ENCODE measurements around the gene RYR2. TPM values are rescaled to one million over a fixed set of nuclear protein-coding genes. Genes with fewer than 3 reads are reported as not detected.

RYR2 gene
- total RNA-seq, 1 experiment from 2014 or later, result 0.03 TPM

DNA sequence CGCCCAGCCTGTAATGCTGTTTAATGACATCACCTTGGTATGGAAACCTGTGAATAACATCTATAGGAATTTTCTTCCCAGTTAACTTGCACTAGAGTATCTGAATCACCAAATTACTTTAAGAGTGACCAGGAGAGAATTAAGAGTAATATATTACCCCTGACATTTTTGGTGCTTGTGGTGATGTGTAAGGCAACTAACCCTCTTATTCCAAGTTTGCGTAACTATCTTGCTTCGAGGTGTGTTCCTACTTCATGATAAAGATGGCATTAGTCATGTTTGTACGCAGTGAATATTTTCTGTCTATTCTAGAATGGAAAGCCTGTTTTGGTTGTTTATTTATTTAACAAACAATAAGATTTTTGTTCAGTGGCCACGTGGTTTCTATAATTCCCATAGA is 717.4 kb downstream of the RYR2 start:
- TF ChIP-seq POLR2AphosphoS5 (IDR thresholded peaks at IDR 0.05; ENCODE audit: low read depth, low read length) (no peak), TCF7L2 (IDR thresholded peaks at IDR 0.05; ENCODE audit: low read depth, low read length) (no peak), SIN3A (IDR thresholded peaks at IDR 0.05; ENCODE audit: borderline replicate concordance, insufficient read depth, low read depth, low read length) (no peak)
- TF ChIP-seq, protein P1, sequence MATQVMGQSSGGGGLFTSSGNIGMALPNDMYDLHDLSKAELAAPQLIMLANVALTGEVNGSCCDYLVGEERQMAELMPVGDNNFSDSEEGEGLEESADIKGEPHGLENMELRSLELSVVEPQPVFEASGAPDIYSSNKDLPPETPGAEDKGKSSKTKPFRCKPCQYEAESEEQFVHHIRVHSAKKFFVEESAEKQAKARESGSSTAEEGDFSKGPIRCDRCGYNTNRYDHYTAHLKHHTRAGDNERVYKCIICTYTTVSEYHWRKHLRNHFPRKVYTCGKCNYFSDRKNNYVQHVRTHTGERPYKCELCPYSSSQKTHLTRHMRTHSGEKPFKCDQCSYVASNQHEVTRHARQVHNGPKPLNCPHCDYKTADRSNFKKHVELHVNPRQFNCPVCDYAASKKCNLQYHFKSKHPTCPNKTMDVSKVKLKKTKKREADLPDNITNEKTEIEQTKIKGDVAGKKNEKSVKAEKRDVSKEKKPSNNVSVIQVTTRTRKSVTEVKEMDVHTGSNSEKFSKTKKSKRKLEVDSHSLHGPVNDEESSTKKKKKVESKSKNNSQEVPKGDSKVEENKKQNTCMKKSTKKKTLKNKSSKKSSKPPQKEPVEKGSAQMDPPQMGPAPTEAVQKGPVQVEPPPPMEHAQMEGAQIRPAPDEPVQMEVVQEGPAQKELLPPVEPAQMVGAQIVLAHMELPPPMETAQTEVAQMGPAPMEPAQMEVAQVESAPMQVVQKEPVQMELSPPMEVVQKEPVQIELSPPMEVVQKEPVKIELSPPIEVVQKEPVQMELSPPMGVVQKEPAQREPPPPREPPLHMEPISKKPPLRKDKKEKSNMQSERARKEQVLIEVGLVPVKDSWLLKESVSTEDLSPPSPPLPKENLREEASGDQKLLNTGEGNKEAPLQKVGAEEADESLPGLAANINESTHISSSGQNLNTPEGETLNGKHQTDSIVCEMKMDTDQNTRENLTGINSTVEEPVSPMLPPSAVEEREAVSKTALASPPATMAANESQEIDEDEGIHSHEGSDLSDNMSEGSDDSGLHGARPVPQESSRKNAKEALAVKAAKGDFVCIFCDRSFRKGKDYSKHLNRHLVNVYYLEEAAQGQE (IDR thresholded peaks at IDR 0.05; ENCODE audit: insufficient read depth in 1 of 2, low read depth in 2 of 2, low read length in 1 of 2), result no peak
- TF ChIP-seq, protein P2, sequence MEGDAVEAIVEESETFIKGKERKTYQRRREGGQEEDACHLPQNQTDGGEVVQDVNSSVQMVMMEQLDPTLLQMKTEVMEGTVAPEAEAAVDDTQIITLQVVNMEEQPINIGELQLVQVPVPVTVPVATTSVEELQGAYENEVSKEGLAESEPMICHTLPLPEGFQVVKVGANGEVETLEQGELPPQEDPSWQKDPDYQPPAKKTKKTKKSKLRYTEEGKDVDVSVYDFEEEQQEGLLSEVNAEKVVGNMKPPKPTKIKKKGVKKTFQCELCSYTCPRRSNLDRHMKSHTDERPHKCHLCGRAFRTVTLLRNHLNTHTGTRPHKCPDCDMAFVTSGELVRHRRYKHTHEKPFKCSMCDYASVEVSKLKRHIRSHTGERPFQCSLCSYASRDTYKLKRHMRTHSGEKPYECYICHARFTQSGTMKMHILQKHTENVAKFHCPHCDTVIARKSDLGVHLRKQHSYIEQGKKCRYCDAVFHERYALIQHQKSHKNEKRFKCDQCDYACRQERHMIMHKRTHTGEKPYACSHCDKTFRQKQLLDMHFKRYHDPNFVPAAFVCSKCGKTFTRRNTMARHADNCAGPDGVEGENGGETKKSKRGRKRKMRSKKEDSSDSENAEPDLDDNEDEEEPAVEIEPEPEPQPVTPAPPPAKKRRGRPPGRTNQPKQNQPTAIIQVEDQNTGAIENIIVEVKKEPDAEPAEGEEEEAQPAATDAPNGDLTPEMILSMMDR (IDR thresholded peaks at IDR 0.05), result no peak
- no peaks in the 10 kb centered on the region for H3K9me3 ChIP-seq (ENCODE audit: control insufficient read depth, insufficient read depth, low read depth, low read length)
- ChIA-PET CTCF (interaction anchor here (0.9 kb wide), 1 partner anchor 10 kb away, joined by 4 read pairs; no protein-coding TSS in a partner anchor), POLR2A (no interaction called here)
- intact Hi-C loops (cut with micrococcal nuclease; ENCODE audit: unreplicated experiment) (no loop called here), in situ Hi-C loops (cut with HindIII; ENCODE audit: low pct_unique_long_range_greater_than_20kb, low sequenced_read_pairs) (no loop called here)
- H3K4me3 ChIP-seq (ENCODE audit: low read depth in 2 of 2, low read length in 2 of 2), result no peak overlapping the region
- no TSS peak for BruUV-seq (replicated peaks)
- no peak for DNase-seq (ENCODE audit: low read depth, low spot score)
- no peaks in the 10 kb centered on the region for H3K4me1 ChIP-seq (ENCODE audit: control insufficient read depth, insufficient read depth, low read length)
- H3K27me3 ChIP-seq (ENCODE audit: control insufficient read depth, insufficient read depth, low read length), result no peaks in the 10 kb centered on the region
- no peak for ATAC-seq
- no peak overlapping the region for H3K27ac ChIP-seq (ENCODE audit: low read length)
- H3K36me3 ChIP-seq (ENCODE audit: control insufficient read depth, insufficient read depth, low read length), result no peaks in the 10 kb centered on the region

DNA sequence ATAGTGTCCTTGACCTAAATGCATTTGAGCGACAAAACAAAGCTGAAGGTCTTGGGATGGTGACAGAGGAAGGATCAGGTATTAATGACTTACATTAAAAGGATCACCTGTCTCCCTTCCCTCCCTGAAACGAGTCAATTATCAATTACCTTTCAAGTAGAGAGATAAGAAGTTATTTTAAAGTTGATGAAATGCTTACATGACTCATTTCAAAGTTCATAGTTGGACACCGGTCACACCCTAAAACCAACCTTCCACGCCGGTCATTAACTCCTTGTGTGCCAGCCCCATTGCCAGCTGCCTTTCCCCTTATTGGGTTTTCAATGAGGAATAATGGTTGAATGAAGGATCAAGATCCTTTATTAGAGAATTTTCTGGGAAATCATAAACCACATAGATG is 719.0 kb downstream of the RYR2 start:
- ATAC-seq (no peak), DNase-seq (ENCODE audit: low read depth, low spot score) (no peak)
- in situ Hi-C loops (cut with HindIII; ENCODE audit: low pct_unique_long_range_greater_than_20kb, low sequenced_read_pairs) (no loop called here), intact Hi-C loops (cut with micrococcal nuclease; ENCODE audit: unreplicated experiment) (no loop called here)
- Histone ChIP-seq H3K4me1 (ENCODE audit: control insufficient read depth, insufficient read depth, low read length) (no peaks in the 10 kb centered on the region), H3K9me3 (ENCODE audit: control insufficient read depth, insufficient read depth, low read depth, low read length) (no peaks in the 10 kb centered on the region), H3K4me3 (ENCODE audit: low read depth in 2 of 2, low read length in 2 of 2) (no peak overlapping the region), H3K36me3 (ENCODE audit: control insufficient read depth, insufficient read depth, low read length) (no peaks in the 10 kb centered on the region), H3K27me3 (ENCODE audit: control insufficient read depth, insufficient read depth, low read length) (no peaks in the 10 kb centered on the region), H3K27ac (ENCODE audit: low read length) (no peak overlapping the region)
- CTCF ChIA-PET, result no interaction called here
- BruUV-seq (replicated peaks), result no TSS peak
- POLR2A ChIA-PET, result no interaction called here
- TF ChIP-seq, protein P1 (IDR thresholded peaks at IDR 0.05; ENCODE audit: insufficient read depth in 1 of 2, low read depth in 2 of 2, low read length in 1 of 2), result no peak

All from Panc1 (cell line).